Stimulated activated CD4-positive, alpha-beta T cell treated with anti-CD3 and anti-CD28 coated beads, Interleukin-1b, Interleukin-23, amount 100 ng/mL, for 48 hours (primary cell): ENCODE data around the gene TBCCD1.
"Not testable (repeated sequence)": the region's sequence is repeated elsewhere in the genome, so short reads cannot be mapped to it uniquely, and the experiment has no call there.

Experiments
- DNase-seq: peaks from one replicate; pipeline ENCODE4 v3.0.0-alpha.2; 2020

Gene TBCCD1

GRCh38 chr3:186596568-186597287 is 29.6 kb upstream of the TBCCD1 start:
- no peak for DNase-seq

DNA sequence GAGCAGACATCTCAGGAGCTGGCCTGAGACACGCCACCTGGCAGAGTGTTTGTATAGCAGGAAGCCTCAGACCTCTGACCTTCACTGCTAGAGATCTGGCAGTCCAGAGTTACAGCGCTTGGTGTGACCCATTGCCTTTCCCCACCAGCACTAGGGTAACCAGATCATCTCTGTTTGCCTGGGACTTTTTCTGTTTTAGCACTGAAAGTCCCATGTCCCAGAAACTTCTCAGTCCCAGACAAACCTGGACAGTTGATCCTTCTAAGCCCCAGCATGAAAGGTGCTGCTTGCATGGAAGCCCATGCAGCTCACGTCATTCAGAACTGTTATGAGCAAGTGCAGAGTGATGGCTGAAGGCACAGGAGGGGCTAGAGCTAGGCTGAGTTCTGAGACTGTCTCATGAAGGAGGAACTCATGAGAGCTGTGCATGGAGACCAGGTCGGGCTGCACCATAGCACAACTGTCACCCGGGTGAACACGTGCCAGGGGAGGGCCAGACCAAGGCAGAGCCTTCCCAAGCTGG is 27.5 kb upstream of the TBCCD1 start:
- no peak for DNase-seq

- DNase-seq = no peak
Measured at GRCh38 chr3:186593862-186594261, 26.7 kb upstream of the TBCCD1 start.

DNA sequence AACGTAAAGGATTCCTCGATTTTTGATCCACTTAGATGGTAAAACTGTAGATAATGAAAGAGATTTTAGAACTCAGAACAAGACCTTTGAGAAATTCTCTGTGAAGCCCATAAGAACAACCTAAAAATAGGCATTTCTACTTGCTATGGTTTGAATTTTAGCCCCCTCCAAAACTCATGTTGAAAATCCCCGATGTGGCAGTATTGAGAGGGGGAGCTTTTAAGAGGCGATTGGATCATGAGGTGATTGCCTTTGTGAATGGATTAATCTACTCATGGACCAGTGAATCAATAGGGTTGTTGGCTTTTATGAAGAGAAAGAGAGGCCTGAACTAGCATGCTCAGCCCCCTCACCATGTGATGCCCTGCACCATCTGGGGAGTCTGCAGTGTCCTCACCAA is 25.5 kb upstream of the TBCCD1 start:
- DNase-seq = no peak

DNA sequence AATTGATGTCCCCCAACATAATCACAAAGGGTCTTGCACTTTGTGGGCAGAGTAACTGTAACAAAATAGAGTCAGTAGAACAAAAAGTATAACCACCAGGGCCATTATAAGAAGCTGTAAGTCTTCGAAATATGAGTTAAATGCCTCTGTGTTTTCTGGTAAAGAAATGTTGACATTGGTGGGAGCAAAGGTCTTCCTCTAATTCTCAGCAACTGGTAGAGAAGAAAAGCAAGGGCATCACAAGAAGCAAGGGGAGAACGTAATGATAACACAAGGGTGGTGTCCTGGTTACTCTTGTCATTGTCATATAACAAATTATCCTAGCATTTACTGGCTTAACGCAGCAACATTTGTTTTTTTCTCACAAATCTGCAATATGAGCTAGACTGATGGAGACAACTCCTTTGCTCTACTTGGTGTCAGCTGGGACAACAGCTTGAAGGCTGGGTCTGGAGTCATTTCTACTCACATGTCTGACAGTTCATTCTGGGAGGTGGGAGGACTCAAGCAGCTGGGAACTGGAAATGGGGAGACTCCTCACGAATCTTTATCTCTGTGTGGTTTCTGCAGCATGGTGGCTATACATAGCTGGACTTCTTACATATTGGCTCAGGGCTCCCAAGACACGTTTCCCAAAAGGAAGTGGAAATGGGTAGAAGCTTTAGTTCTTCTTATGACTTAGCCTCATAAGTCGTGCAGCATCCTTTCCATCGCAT is 23.6 kb upstream of the TBCCD1 start:
- no peak for DNase-seq

DNA sequence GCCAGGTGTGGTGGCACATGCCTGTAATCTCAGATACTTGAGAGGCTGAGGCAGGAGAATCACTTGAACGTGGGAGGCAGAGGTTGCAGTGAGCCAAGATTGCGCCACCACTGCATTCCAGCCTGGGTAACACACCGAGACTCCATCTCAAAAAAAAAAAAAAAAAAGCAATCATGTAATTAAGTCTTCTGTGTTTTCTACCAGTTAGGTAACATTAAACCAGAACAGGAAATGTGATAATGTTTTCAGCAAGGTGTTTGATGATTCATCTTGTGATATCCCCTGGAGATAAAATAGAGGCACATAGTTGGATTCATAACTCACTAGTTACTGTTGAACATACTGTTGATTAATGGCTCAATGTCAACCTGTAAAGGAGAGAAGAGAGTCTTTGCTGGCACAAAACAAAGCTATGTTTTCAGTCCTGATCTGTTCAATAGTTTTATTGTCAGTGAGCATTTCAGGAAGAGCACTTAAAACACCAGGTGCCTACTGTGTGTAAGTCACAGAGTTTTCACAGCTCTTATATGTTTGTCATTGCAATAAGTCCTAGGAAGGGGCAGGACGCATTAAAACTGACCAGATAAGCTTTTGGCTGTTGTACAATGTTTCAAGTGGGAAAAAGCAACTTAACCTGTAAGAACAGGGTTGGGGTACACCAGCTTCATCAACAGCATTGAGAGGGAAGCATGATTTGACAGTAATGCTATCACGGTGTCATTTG is 22.9 kb upstream of the TBCCD1 start:
- no peak for DNase-seq

- DNase-seq = no peak
Measured at GRCh38 chr3:186589121-186589520, 22.0 kb upstream of the TBCCD1 start.

GRCh38 chr3:186588632-186589031 is 21.5 kb upstream of the TBCCD1 start:
- DNase-seq = no peak

DNA sequence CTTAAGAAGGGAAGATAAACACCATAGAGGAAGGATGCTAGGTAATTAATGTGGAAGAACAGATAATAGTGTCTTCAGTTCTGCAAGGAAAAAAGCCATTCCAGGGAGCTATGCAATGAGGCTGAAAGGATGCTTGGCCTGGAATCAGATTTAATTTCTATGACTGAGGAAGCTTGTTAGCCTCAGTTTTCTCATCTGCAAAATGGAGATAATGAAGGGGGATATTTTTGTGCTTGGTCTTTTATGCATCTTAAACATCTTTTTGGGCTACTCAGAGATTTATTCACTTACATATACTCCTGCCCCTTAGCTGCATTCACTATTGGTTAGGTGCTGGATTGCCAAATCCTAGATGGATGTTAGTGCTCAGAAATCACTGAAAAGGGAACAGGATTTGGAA is 20.0 kb upstream of the TBCCD1 start:
- DNase-seq = no peak

DNA sequence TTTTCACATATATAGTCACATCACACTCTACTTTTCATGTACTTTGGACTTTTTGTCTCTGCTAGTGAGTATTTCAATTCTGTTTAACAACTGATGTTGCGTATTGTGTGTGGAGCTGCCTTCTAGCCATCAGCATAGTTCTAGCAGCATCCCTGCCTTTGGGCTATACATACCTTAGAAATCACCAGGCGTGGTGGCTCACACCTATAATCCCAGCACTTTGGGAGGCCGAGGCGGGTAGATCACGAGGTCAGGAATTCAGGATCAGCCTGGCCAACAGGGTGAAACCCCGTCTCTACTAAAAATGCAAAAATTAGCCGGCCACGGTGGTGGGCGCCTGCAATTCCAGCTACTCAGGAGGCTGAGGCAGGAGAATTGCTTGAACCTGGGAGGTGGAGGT is 19.1 kb upstream of the TBCCD1 start:
- DNase-seq = not testable (repeated sequence)

DNA sequence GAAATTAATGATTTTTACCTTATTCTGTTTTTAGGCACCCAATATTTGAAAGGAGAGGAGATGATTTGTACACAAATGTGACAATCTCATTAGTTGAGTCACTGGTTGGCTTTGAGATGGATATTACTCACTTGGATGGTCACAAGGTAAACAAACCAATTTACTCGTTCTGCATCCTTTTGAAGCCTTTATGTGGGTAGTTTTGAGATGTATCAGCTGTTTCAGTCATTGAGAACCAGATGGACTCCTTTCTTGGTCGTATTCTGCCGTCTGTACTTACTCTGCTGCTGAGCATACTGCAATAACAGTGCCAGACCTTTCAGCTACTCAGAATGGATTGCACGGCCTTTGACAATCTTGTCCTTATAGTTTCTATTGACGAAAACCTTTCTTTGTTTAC is 16.7 kb upstream of the TBCCD1 start:
- no peak for DNase-seq

GRCh38 chr3:186582541-186582940 is 15.4 kb upstream of the TBCCD1 start:
- no peak for DNase-seq

- DNase-seq = no peak
Measured at GRCh38 chr3:186580785-186581184, 13.6 kb upstream of the TBCCD1 start.

DNA sequence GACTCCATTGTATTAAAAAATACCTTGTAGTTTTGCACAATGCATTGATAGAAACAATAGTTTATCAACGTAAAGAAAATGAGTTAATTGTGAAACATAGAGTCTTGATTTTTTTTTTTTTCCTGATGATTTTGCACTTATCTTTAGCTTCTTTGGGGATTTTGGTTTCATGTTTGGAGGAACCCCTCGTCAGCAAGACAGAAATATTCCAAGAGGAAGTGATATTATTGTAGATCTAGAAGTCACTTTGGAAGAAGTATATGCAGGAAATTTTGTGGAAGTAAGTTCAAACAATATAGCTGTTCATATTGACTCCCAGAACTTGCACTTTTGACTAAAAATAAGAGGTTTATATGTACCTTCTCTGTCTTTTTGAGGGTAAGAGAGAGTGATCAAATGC is 10.4 kb upstream of the TBCCD1 start:
- DNase-seq = no peak

- DNase-seq = no peak
Measured at GRCh38 chr3:186571644-186572013, 4.5 kb upstream of the TBCCD1 start.

- no peak for DNase-seq
Measured at GRCh38 chr3:186570941-186571643, 4.0 kb upstream of the TBCCD1 start.

DNA sequence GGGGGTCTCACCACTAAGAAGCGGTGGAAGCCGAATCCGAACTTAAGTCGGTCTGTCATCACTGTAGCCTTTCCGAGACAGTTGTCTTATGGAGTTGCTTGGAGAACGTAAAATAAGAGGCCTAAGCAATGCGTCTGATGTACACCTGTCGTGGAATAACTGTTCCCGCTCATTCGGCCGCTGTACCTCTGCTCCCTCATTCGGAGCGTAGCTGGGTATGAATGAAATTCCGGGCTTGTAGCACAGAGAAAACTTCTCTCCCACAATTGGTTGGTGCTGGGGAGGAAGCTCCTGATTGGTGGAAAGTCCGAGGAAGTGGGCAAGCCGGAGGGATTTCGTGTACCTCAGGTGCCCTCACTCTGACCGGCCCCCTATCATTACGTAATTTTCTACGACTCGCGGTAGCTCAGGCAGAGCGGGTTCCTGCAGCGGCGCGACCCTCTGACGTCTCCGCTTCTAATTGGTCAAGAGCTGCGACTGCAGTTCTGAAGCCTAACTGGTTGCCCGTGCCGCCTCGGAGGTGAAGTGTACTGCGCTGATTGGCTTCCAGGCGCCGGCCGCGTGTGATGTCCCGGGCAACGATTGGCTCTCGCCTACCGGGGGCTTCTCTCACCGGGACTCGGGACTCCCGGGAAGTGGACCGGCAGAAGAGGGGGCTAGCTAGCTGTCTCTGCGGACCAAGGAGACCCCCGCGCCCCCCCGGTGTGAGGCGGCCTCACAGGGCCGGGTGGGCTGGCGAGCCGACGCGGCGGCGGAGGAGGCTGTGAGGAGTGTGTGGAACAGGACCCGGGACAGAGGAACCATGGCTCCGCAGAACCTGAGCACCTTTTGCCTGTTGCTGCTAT is 3.2 kb upstream of the TBCCD1 start, which contains the start of gene DNAJB11:
TSS of gene DNAJB11 (plus strand) at position 625 of the 845 bp plus-strand sequence. CDS start at position 803, 178 bp downstream.
- DNase-seq = peak; percentile 99

DNA sequence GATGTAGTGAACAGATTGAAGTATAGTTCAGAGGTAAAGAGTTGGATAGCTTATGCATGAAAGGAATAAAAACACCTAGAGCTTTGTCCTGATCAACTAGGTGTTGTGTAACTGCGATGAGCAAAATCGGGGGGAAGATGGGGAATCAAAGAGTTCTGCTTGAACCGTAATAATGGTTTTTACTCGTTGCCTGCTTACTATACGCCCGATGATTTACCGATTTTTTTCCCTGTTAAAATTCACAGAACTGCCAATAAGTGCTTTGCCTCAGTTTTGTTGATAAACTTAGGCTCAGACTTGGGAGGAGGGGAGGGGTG is 2.6 kb upstream of the TBCCD1 start:
- no peak for DNase-seq

DNA sequence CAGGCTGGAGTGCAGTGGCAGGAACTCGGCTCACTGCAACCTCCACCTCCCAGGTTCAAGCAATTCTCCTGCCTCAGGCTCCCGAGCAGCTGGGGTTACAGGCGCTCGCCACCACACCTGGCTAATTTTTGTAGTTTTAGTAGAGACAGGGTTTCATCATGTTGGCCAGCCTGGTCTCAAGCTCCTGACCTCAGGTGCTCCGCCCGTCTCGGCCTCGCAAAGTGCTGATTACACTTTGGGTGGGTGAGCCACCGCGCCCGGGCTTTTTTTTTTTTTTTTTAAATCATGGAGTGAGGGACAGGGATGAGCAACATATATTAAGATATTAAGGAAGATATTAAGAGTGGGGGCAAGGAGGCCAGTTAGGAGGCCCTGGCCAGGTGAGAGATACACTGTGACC is 2.2 kb upstream of the TBCCD1 start:
- DNase-seq = not testable (repeated sequence)

- DNase-seq = no peak
Measured at GRCh38 chr3:186566772-186567071, 417 bp downstream of the TBCCD1 start.

- no peak for DNase-seq
Measured at GRCh38 chr3:186564586-186564985, 2.6 kb downstream of the TBCCD1 start.

- no peak for DNase-seq
Measured at GRCh38 chr3:186552408-186553031, 14.6 kb downstream of the TBCCD1 start.
